ENCODE data around the gene SHISA5. TPM values are rescaled to one million over a fixed set of nuclear protein-coding genes. Genes with fewer than 3 reads are reported as not detected.

SHISA5 gene
- total and polyA plus RNA-seq, 2 experiments from 2014 or later: 146 to 166 TPM

DNA sequence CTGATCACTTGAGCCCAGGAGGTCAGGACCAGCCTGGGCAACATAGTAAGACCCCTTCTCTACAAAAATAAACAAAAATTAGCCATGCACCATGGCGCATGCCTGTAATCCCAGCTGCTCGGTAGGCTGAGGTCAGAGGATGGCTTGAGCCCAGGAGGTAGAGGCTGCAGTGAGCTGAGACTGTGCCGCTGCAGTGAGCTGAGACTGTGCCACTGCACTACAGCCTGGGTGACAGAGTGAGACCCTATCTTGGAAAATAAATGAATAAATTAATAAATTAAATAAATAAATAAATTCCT lies 10.8 kb downstream of the SHISA5 start (continued):
- TF ChIP-seq, protein P1, sequence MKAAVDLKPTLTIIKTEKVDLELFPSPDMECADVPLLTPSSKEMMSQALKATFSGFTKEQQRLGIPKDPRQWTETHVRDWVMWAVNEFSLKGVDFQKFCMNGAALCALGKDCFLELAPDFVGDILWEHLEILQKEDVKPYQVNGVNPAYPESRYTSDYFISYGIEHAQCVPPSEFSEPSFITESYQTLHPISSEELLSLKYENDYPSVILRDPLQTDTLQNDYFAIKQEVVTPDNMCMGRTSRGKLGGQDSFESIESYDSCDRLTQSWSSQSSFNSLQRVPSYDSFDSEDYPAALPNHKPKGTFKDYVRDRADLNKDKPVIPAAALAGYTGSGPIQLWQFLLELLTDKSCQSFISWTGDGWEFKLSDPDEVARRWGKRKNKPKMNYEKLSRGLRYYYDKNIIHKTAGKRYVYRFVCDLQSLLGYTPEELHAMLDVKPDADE (IDR thresholded peaks at IDR 0.05): no peak
- TF ChIP-seq CREB1 (CRISPR knock-in tag; IDR thresholded peaks at IDR 0.05; ENCODE audit: low read depth) (no peak), ZNF114 (CRISPR knock-in tag; IDR thresholded peaks at IDR 0.05) (no peak)

DNA sequence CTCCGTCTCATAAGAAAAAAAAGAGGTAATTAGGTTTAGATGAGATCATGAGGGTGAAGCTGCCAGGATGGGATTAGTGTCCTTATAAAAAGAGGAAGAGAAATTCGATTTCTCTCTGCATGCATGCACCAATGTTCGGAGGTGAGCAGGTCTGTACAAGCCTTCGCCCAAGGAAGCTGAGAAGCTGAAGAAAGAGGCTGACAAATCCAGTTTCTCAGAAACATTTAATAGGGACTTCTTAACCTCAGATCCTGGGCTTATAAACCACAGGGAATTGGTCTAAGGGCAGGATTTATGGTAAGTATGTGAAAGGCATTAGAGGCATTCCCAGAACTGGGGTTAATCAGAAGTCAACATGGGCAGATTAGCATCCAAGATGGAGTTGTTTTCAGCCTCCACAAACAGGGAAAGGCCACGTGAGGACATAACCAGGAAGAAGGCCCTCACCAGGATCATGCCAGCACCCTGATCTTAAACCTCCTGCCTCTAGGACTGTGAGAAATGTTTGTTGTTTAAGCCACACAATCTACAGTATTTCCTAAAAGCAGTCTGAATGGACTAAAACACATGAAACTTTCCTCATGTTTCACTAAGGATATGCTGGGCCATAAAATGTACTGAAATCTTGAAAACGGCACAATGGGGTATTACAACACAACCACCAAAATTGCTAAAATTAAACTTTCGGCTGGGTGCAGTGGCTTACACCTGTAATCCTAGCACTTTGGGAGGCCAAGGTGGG lies 11.3 kb downstream of the SHISA5 start:
- no peak overlapping the region for H3K4me2 ChIP-seq
- H4K20me1 ChIP-seq (replicated peaks; ENCODE audit: insufficient read depth): no peaks in the 10 kb centered on the region
- peaks cover 3% of the 10 kb centered on the region; the same call in 1 of the 2 replicates for H3K4me1 ChIP-seq (ENCODE audit: insufficient read depth)
- no peaks in the 10 kb centered on the region for H3K36me3 ChIP-seq (ENCODE audit: insufficient read depth)
- H3K9me3 Mint-ChIP-seq: no peaks in the 10 kb centered on the region
- H3F3A ChIP-seq (replicated peaks; ENCODE audit: low read depth): 0 out of 2 replicates have a peak, but pooled peaks cover 2% of the 10 kb centered on the region
- no peak overlapping the region for H3K4me3 ChIP-seq
- DNase-seq (ENCODE audit: low spot score) (no peak), ATAC-seq (no peak)
- H3K27me3 Mint-ChIP-seq (ENCODE audit: insufficient read depth, low read depth, poor library complexity): peaks cover 10% of the 10 kb centered on the region
- peaks cover 29% of the 10 kb centered on the region for H3K36me3 Mint-ChIP-seq (ENCODE audit: low read depth)
- no peaks in the 10 kb centered on the region for H3K79me2 ChIP-seq (replicated peaks; ENCODE audit: insufficient read depth)
- H3K27ac ChIP-seq (ENCODE audit: low read depth): no peak overlapping the region
- no peak overlapping the region for H3K27ac Mint-ChIP-seq
- H3K4me1 Mint-ChIP-seq: peaks cover 12% of the 10 kb centered on the region
- H3K4me3 Mint-ChIP-seq: no peak overlapping the region
- H3K27me3 ChIP-seq (ENCODE audit: insufficient read depth): no peaks in the 10 kb centered on the region
- H3K9me2 ChIP-seq (ENCODE audit: insufficient read depth): no peaks in the 10 kb centered on the region
- H2AFZ ChIP-seq: no peak overlapping the region
- TF ChIP-seq, protein P2, sequence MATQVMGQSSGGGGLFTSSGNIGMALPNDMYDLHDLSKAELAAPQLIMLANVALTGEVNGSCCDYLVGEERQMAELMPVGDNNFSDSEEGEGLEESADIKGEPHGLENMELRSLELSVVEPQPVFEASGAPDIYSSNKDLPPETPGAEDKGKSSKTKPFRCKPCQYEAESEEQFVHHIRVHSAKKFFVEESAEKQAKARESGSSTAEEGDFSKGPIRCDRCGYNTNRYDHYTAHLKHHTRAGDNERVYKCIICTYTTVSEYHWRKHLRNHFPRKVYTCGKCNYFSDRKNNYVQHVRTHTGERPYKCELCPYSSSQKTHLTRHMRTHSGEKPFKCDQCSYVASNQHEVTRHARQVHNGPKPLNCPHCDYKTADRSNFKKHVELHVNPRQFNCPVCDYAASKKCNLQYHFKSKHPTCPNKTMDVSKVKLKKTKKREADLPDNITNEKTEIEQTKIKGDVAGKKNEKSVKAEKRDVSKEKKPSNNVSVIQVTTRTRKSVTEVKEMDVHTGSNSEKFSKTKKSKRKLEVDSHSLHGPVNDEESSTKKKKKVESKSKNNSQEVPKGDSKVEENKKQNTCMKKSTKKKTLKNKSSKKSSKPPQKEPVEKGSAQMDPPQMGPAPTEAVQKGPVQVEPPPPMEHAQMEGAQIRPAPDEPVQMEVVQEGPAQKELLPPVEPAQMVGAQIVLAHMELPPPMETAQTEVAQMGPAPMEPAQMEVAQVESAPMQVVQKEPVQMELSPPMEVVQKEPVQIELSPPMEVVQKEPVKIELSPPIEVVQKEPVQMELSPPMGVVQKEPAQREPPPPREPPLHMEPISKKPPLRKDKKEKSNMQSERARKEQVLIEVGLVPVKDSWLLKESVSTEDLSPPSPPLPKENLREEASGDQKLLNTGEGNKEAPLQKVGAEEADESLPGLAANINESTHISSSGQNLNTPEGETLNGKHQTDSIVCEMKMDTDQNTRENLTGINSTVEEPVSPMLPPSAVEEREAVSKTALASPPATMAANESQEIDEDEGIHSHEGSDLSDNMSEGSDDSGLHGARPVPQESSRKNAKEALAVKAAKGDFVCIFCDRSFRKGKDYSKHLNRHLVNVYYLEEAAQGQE (IDR thresholded peaks at IDR 0.05; ENCODE audit: unreplicated experiment): no peak
- TF ChIP-seq NANOG (IDR thresholded peaks at IDR 0.05; ENCODE audit: borderline replicate concordance) (no peak), JUNB (IDR thresholded peaks at IDR 0.05; ENCODE audit: unreplicated experiment) (no peak), CREB1 (CRISPR knock-in tag; IDR thresholded peaks at IDR 0.05; ENCODE audit: low read depth) (no peak), POLR2AphosphoS5 (IDR thresholded peaks at IDR 0.05; ENCODE audit: low read depth) (no peak), STAT1 (IDR thresholded peaks at IDR 0.05; ENCODE audit: unreplicated experiment) (no peak), ZNF331 (CRISPR knock-in tag; IDR thresholded peaks at IDR 0.05; ENCODE audit: low read depth) (no peak), EZH2phosphoT487 (IDR thresholded peaks at IDR 0.05; ENCODE audit: unreplicated experiment) (no peak), ZNF114 (CRISPR knock-in tag; IDR thresholded peaks at IDR 0.05) (no peak), EZH2 (IDR thresholded peaks at IDR 0.05; ENCODE audit: low read depth, unreplicated experiment) (no peak)
- TF ChIP-seq, protein P3, sequence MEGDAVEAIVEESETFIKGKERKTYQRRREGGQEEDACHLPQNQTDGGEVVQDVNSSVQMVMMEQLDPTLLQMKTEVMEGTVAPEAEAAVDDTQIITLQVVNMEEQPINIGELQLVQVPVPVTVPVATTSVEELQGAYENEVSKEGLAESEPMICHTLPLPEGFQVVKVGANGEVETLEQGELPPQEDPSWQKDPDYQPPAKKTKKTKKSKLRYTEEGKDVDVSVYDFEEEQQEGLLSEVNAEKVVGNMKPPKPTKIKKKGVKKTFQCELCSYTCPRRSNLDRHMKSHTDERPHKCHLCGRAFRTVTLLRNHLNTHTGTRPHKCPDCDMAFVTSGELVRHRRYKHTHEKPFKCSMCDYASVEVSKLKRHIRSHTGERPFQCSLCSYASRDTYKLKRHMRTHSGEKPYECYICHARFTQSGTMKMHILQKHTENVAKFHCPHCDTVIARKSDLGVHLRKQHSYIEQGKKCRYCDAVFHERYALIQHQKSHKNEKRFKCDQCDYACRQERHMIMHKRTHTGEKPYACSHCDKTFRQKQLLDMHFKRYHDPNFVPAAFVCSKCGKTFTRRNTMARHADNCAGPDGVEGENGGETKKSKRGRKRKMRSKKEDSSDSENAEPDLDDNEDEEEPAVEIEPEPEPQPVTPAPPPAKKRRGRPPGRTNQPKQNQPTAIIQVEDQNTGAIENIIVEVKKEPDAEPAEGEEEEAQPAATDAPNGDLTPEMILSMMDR (conservative IDR thresholded peaks at IDR 0.05; ENCODE audit: low read depth in 2 of 2): no peak
- TF ChIP-seq, protein P4, sequence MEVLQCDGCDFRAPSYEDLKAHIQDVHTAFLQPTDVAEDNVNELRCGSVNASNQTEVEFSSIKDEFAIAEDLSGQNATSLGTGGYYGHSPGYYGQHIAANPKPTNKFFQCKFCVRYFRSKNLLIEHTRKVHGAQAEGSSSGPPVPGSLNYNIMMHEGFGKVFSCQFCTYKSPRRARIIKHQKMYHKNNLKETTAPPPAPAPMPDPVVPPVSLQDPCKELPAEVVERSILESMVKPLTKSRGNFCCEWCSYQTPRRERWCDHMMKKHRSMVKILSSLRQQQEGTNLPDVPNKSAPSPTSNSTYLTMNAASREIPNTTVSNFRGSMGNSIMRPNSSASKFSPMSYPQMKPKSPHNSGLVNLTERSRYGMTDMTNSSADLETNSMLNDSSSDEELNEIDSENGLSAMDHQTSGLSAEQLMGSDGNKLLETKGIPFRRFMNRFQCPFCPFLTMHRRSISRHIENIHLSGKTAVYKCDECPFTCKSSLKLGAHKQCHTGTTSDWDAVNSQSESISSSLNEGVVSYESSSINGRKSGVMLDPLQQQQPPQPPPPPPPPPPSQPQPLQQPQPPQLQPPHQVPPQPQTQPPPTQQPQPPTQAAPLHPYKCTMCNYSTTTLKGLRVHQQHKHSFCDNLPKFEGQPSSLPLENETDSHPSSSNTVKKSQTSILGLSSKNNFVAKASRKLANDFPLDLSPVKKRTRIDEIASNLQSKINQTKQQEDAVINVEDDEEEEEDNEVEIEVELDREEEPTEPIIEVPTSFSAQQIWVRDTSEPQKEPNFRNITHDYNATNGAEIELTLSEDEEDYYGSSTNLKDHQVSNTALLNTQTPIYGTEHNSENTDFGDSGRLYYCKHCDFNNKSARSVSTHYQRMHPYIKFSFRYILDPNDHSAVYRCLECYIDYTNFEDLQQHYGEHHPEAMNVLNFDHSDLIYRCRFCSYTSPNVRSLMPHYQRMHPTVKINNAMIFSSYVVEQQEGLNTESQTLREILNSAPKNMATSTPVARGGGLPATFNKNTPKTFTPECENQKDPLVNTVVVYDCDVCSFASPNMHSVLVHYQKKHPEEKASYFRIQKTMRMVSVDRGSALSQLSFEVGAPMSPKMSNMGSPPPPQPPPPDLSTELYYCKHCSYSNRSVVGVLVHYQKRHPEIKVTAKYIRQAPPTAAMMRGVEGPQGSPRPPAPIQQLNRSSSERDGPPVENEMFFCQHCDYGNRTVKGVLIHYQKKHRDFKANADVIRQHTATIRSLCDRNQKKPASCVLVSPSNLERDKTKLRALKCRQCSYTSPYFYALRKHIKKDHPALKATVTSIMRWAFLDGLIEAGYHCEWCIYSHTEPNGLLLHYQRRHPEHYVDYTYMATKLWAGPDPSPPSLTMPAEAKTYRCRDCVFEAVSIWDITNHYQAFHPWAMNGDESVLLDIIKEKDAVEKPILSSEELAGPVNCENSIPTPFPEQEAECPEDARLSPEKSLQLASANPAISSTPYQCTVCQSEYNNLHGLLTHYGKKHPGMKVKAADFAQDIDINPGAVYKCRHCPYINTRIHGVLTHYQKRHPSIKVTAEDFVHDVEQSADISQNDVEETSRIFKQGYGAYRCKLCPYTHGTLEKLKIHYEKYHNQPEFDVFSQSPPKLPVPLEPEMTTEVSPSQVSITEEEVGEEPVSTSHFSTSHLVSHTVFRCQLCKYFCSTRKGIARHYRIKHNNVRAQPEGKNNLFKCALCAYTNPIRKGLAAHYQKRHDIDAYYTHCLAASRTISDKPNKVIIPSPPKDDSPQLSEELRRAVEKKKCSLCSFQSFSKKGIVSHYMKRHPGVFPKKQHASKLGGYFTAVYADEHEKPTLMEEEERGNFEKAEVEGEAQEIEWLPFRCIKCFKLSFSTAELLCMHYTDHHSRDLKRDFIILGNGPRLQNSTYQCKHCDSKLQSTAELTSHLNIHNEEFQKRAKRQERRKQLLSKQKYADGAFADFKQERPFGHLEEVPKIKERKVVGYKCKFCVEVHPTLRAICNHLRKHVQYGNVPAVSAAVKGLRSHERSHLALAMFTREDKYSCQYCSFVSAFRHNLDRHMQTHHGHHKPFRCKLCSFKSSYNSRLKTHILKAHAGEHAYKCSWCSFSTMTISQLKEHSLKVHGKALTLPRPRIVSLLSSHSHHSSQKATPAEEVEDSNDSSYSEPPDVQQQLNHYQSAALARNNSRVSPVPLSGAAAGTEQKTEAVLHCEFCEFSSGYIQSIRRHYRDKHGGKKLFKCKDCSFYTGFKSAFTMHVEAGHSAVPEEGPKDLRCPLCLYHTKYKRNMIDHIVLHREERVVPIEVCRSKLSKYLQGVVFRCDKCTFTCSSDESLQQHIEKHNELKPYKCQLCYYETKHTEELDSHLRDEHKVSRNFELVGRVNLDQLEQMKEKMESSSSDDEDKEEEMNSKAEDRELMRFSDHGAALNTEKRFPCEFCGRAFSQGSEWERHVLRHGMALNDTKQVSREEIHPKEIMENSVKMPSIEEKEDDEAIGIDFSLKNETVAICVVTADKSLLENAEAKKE (CRISPR knock-in tag; IDR thresholded peaks at IDR 0.05): no peak

Data from GM23338 (cell line).